Stimulated activated CD4-positive, alpha-beta T cell treated with anti-CD3 and anti-CD28 coated beads, Interleukin-15, amount 100 ng/mL, for 24 hours (primary cell): Measurements from ENCODE around the gene KANK4.
"Not testable (repeated sequence)": the region's sequence is repeated elsewhere in the genome, so short reads cannot be mapped to it uniquely, and the experiment has no call there.

Experiments used
- DNase-seq: peaks from one replicate; pipeline ENCODE4 v3.0.0-alpha.2; 2020

KANK4 gene

DNA sequence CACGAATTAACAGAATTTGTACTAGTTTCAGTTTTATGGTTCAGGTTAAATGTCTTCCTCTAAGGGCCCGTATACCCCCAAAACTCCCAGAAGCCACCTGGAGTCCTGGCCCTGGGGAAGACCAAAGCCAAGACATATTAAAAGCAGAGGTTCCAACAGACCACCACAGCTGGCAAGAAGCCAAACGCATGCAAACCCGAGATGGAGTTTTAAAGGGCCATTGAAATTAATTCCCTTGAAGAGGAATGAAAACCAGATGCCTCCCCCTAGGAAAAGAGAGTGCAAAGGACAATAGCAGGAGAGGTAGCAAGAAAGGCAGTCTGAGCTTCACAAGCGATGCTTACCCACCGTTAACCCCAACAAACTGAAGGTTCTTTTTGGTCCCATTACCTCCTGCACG, 48.1 kb downstream of the KANK4 start:
- no peak for DNase-seq

DNA sequence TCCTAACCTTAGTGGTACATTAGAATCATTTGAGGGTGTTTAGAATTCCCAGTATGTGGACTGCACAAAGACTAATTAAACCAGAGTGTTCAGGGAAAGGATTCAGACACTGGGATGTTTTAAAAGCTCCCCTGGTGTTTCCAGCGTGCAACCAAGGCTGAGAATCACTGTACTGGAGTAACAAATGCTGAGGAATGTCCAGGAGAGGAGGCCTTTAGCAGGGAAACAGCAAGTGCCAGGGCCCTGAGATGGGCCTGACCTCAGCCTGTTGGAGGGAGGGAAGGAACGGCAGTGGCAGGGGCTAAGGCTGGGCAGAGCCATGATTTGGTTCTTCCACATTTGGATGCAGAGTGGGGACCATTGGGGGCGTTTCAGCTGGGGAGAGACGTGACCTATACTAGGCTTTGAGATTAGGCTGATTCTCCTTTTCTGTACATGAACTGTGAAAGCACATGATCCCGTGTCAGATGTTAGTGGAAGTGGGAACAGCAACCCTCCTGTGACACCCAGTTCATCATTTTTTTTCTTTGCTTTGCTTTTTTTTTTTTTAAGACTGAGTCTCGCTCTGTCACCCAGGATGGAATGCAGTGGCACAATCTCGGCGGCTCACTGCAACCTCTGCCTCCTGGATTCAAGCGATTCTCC, 49.3 kb downstream of the KANK4 start:
- DNase-seq, result no peak

GRCh38 chr1:62269439-62269838, 49.8 kb downstream of the KANK4 start:
- no peak for DNase-seq

DNA sequence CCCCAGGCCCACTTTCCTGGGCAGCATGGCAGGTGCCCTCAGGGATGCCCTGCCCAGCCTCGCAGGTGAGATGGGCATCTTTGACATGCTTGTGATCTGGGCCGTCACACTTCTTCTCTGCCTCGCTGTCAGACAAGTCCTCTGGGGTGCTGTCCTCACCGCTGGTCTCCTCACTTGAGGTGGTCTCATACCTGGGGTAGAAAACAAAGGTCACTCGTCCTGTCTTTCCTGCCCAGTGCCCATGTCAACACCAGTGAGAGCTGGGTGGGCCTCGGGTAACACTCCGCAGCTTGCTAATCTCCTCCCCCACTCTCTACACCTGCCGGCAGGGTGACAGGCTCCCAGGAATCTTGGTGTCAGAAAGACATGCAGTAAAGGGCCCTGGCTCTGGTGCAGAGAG, 50.9 kb downstream of the KANK4 start:
- DNase-seq, result no peak

DNA sequence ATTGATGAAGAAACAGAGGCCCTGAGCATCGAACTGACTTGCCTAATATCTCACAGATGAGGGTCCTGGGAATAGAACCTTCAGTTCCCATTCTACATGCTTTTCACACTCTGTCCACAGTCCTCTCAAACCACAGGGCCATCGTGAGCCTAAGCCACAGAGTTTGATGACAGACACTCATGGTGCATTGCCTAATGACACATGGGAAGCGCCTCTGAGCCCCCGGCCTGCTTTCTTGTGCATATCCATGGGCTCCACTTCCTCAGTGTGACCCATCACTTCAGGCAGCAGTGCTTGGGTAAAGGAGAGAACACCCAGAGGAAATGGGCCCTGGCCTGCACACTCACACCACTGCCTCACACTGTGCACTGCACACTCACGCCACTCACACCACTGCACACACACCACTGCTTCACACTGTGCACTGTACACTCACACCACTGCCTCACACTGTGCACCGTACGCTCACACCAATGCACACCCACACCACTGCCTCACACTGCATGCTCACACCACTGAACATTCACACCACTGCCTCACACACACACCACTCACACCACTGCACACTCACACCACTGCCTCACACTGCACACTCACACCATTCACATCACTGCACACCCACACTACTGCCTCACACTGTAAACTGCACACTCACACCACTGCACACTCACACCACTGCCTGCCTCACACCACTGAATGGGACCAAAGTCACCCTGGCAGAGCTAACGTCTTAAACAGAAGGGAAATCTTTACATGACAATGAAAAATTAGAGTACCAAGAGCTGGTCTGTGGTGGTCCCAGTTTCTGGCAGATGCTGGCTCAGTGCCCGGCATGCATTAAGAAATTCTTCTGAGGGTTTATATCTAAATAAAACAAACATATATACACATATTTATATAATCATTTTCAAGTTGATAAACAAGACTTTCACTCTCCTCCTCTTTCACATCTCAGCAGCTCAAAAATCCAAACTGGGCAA, 53.0 kb downstream of the KANK4 start:
- no peak for DNase-seq

DNA sequence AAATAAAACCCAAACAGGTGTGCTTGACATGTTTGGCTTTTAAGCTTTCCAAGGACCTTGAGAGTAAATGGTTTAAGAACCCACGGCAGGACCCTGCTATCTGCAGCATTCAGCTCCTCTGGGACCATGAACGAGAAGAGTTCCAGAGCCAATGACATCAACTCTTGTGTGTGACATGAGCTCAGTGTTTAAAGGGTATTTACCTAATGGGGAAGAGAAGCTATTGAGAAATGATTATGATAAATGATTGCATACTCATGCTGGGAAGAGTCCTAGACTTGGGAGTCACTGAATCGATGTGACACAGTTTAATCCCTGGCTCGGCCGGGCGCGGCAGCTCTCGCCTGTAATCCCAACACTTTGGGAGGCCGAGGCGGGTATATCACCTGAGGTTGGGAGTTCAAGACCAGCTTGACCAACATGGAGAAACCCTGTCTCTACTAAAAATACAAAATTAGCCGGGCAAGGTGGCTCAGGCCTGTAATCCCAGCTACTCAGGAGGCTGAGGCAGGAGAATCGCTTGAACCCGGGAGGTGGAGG, 55.4 kb downstream of the KANK4 start:
- DNase-seq, result no peak

DNA sequence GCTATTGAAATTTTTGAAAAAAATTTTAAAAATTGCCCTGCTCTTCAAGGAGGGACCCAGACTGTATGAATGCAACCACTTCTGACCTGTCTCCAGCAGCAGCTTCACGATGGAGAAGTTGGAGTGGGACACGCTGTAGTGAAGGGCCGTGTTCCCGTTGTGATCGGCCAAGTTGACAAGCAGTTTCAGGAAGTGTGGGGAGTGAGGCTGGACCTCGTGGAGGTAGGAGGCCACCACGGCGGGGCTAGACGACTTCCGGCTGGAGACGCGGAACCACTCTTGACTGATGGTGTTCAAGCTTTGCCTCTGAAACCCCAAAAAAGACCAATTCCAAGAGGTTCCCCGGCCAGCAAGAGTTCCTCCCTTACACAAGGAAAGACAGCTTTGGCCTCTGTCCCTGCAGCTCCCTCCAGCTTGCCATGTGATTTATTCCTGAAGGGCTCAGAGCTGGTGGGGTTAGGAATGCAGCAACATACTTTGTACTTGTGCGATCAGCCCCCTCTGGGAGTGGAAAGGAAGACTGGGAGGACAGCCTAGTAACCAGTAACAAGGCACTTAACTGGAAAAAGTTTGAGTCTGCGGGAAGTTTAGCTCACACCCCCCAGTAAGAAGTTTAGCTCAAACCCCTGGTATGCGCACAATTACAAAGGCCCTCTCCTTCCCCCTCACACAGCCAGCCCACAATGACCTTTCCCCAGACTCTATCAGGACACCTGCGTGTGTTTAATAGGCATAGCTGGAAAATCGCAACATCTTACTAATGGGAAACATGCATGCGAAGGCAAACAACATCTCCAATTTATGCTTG, 56.0 kb downstream of the KANK4 start:
- DNase-seq, result no peak

GRCh38 chr1:62260688-62261087, 58.5 kb downstream of the KANK4 start:
- DNase-seq, result no peak

- DNase-seq, result no peak
These were observed 59.7 kb downstream of the KANK4 start for GRCh38 chr1:62259551-62259950.

DNA sequence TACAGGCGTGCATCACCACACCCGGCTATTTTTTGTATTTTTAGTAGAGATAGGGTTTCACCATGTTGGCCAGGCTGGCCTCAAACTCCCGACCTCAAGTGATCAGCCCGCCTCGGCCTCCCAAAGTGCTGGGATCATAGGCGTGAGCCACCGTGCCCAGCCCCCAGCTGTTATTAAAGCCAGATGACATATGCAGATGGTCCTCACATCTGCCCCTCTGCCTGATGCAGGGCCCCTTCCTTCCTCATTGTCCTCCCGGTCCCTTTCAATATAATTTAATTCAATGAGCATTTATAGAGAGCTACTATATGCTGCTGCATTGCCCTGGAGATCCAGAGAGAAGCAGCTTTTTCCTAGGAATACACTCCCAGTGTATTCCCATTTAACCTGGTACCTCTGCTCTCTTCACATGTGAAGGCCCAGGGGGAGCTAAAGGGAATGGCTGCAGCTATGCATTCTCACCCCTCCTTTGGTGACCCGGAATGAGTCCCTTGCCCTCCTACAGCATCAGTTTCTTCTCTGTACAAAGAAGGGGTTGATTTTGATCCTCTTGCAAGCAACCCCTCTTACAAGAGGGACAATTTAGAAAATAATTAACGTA, 69.0 kb downstream of the KANK4 start:
- no peak for DNase-seq

GRCh38 chr1:62247391-62248168, 71.7 kb downstream of the KANK4 start:
- no peak for DNase-seq

- no peak for DNase-seq
These were observed 74.0 kb downstream of the KANK4 start for GRCh38 chr1:62245201-62245600.

DNA sequence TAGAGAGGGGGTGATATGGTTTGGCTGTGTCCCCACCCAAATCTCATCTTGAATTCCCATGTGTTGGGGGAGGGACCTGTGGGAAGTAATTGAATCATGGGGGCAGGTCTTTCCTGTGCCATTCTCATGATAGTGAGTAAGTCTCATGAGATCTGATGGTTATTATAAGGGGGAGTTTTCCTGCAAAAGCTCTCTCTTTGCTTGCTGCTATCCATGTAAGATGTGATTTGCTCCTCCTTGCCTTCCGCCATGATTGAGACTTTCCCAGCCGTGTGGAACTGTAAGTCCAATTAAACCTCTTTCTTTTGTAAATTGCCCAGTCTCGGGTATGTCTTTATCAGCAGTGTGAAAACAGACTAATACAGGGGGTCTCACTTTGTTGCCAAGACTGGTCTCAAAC, 74.9 kb downstream of the KANK4 start:
- not testable (repeated sequence) for DNase-seq

DNA sequence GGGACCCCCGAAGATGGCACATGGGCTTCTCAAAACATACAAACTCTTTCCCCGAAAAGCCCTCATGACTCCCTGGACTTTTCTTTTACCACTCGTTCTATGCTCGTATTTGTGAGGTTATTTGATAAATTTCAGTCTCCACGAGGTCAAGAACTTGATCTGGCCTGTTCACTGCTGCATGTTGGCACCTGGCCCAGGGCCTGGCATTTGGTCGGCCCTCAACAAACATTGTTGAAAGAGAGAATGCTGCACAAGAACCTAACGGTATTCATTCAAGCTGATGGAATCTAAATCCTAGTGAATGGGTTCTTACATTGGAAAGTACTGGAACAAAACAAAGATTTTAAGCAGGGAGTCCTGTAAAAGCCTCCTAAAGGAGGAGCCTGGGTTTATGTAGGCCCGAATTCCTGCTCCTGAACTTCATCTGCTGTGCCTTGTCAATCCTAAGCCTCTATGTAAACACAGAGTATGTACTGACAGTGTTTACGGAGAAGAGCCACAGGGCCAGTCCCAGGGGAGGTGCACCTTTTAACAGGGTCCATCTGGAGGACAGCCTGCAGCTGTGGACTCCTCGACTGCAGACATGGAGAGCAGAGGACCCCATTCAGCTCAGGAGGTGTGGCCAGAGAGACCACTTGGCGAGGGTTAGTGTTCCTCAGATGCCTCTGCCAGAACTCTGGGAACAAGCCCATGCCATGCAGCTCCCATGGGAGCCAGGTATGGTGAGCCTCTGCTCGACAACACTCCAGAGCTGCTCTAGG, 77.7 kb downstream of the KANK4 start:
- no peak for DNase-seq

DNA sequence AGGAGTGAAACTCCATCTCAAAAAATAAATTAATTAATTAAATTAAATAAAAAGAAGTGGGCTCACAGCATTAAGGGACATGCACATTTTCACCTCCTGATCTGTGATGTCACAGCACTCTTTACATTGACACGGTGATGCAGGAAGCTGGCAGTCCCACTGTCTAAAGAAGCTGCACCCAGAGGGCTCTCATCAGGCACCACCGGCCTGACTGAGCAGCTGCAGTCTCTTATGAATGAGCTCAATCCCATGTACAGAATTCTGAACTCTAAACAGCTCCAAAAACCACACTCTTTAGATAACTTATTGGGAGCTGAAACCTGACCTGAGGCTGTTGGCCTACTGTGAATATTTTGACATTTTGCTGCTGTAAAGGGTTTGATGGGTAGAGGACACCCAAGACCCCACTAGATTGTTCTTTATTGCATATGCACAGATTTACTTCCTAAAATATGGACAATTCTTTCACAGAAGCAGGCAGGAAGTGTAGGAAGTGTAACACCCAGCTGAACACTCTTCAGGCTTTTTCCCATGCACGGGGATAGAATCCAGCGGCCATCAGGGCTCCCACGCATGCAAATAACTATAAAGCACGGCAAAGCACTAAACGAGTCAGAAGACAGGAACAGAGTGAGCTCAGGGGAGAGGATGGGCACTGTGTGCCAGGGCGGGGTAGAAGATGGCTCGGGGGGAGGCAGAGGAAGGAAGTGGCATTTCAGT, 78.4 kb downstream of the KANK4 start:
- DNase-seq, result no peak

DNA sequence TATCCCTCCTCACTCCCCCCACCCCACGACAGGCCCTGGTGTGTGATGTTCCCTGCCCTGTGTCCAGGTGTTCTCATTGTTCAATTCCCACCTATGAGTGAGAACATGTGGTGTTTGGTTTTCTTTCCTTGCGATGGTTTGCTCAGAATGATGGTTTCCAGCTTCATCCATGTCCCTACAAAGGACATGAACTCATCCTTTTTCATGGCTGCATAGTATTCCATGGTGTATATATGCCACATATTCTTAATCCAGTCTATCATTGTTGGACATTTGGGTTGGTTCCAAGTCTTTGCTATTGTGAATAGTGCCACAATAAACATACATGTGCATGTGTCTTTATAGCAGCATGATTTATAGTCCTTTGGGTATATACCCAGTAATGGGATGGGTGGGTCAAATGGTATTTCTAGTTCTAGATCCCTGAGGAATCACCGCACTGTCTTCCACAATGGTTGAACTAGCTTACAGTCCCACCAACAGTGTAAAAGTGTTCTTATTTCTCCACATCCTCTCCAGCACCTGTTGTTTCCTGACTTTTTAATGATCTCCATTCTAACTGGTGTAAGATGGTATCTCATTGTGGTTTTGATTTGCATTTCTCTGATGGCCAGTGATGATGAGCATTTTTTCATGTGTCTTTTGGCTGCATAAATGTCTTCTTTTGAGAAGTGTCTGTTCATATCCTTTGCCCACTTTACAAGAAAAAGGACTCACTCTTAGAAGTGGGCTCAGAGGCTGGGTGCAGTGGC, 79.4 kb downstream of the KANK4 start:
- not testable (repeated sequence) for DNase-seq

DNA sequence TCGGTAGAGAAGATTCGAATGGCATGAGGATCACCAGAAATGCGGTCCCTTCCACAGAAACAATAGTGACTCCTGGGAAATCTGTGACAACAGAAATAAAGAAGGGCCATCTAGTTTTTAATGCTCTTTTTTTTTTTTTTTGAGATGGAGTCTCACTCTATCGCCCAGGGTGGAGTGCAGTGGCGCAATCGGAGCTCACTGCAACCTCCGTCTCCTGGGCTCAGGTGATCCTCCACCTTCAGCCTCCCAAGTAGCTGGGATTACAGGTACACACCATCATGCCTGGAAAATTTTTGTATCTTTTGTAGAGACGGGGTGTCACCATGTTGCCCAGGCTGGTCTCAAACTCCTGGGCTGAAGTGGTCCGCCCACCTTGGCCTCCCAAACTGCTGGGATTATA, 80.7 kb downstream of the KANK4 start:
- no peak for DNase-seq

DNA sequence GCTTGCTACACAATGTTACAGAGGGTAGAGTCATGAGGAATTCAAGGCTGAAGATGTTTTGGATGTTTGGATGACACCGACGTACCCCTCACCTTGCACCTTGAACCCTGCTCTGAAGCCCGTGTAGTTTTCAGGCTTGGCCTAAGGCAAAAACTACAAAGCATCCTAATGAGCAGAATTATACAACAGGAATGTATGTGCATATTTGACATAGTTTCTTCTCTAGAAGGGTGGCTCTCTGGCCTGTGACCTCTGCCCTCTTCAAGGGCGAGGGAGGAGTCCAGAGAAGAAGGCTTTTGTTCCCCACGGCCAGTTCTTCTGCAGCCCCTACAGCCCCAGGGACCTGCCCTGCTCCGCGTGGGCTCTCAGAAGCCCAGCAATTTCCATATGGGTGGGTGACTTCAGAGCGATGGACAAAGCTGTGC, 81.3 kb downstream of the KANK4 start:
- no peak for DNase-seq

GRCh38 chr1:62237361-62237760, 81.9 kb downstream of the KANK4 start:
- DNase-seq, result no peak

- DNase-seq, result no peak
These were observed 83.7 kb downstream of the KANK4 start for GRCh38 chr1:62235576-62235975.
